Endothelial cell (in vitro differentiated cells): ENCODE results near the gene HNRNPU. TPM values are rescaled to one million over a fixed set of nuclear protein-coding genes. Genes with fewer than 3 reads are reported as not detected.

ENCODE experiments used
- DNase-seq: peaks from one replicate; pipeline ENCODE4 v3.0.0; 2021; ENCODE audit warnings: low spot score
- H3K27ac Mint-ChIP-seq: one replicate; pipeline ENCODE4 v1.8.0; 2021; ENCODE audit warnings: mixed read lengths, inconsistent platforms; ENCODE audit not compliant: unreplicated experiment
- H3K27me3 Mint-ChIP-seq: one replicate; pipeline ENCODE4 v1.8.0; 2021; ENCODE audit warnings: mild to moderate bottlenecking, moderate library complexity, mixed read lengths, inconsistent platforms; ENCODE audit not compliant: unreplicated experiment
- H3K36me3 Mint-ChIP-seq: one replicate; pipeline ENCODE4 v1.8.0; 2021; ENCODE audit warnings: mild to moderate bottlenecking, low read depth, mixed read lengths, inconsistent platforms; ENCODE audit not compliant: unreplicated experiment
- H3K4me1 Mint-ChIP-seq: one replicate; pipeline ENCODE4 v1.8.0; 2021; ENCODE audit warnings: mild to moderate bottlenecking, mixed read lengths, inconsistent platforms; ENCODE audit not compliant: unreplicated experiment
- H3K4me3 Mint-ChIP-seq: one replicate; pipeline ENCODE4 v1.8.0; 2021; ENCODE audit warnings: mild to moderate bottlenecking, mixed read lengths, inconsistent platforms; ENCODE audit not compliant: unreplicated experiment
- H3K9me3 Mint-ChIP-seq: one replicate; pipeline ENCODE4 v1.8.0; 2021; ENCODE audit warnings: mixed read lengths, inconsistent platforms; ENCODE audit not compliant: unreplicated experiment
- total RNA-seq: library from RNA; stranded (reverse); fragmentation: NEBNext Ultra II Directional; extraction: Animal tissue kit (Norgen Biotek cat#: 25700); gene quantifications from one replicate; pipeline ENCODE4 v1.2.1, GENCODE V29; 2021; ENCODE audit not compliant: unreplicated experiment
- TF ChIP-seq, protein P1 (sequence below): fragments of 200-600 bp; sonication (generic); IDR thresholded peaks from one replicate; pipeline ENCODE4 v1.5.0; 2021; ENCODE audit warnings: antibody characterized with exemption; ENCODE audit not compliant: unreplicated experiment

HNRNPU gene
- total RNA-seq, 1 donor from 2014 or later: 381 TPM

DNA sequence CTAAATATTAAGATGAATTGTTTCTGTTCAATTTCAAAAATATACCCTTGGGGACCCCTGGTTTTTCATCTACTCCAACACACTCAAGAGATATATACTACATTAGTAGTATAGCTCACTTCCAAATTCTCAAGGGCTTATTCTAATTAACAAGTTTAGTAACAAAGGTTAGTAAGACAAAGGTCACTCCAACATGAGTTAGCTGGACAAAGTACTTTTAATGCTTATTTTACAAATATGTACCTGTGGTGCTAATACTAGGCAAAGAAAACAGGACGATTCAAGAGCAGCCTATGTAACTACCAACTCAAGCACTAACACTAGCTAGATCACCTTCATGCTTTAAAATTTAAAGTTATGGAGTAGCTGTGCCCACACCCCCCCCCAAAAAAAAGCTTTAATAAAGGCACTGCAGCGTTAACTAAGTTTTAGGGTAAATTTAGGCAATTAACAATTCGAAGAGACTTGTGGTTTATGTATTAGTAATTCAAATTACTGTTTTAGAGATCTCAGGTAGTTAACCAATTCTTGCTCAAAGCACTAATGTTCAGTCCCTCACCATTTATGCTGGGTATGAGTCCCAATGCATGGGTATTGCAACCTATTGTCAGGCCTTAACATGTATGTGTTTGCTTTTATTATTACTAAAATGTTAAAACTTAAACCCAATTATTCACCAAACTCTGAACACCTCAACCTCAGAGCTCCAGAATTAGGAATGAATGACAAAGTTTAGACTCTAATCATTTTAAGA lies 14.1 kb downstream of the HNRNPU start:
- Mint-ChIP-seq H3K36me3 (peaks cover 24% of the 10 kb centered on the region), H3K27me3 (peaks cover 3% of the 10 kb centered on the region), H3K4me3 (no peak overlapping the region), H3K27ac (no peak overlapping the region), H3K4me1 (peaks cover 6% of the 10 kb centered on the region), H3K9me3 (no peaks in the 10 kb centered on the region)
- TF ChIP-seq, protein P1, sequence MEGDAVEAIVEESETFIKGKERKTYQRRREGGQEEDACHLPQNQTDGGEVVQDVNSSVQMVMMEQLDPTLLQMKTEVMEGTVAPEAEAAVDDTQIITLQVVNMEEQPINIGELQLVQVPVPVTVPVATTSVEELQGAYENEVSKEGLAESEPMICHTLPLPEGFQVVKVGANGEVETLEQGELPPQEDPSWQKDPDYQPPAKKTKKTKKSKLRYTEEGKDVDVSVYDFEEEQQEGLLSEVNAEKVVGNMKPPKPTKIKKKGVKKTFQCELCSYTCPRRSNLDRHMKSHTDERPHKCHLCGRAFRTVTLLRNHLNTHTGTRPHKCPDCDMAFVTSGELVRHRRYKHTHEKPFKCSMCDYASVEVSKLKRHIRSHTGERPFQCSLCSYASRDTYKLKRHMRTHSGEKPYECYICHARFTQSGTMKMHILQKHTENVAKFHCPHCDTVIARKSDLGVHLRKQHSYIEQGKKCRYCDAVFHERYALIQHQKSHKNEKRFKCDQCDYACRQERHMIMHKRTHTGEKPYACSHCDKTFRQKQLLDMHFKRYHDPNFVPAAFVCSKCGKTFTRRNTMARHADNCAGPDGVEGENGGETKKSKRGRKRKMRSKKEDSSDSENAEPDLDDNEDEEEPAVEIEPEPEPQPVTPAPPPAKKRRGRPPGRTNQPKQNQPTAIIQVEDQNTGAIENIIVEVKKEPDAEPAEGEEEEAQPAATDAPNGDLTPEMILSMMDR: no peak
- no peak for DNase-seq

- Mint-ChIP-seq H3K36me3 (peaks cover 18% of the 10 kb centered on the region), H3K4me1 (no peaks in the 10 kb centered on the region), H3K9me3 (no peaks in the 10 kb centered on the region), H3K4me3 (no peak overlapping the region), H3K27me3 (peaks cover 3% of the 10 kb centered on the region), H3K27ac (peak overlapping the region; percentile 25)
- DNase-seq: no peak
- TF ChIP-seq, protein P1: no peak
Measured at GRCh38 chr1:244849189-244849866, 15.0 kb downstream of the HNRNPU start.

DNA sequence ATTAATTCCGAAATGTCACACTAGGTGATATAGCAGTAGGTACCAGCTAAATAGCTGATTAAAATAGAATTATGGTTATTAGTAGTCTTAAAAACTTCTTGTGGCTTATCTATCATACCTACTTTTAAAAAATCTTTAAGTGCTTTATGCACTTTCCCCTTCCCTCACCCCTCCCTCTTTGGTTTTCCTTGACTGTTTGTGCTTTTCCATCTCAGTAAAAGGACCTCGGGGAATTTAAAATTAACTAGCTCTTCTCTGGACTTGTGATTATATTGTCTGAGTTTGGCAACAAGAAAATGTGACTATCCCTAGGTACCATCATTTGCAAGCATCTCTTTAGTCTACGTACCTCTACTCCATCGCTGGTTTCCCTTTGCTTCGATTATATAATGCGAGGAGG lies 17.7 kb downstream of the HNRNPU start:
- Mint-ChIP-seq H3K9me3 (no peaks in the 10 kb centered on the region), H3K27ac (peak overlapping the region; percentile 68)
- TF ChIP-seq, protein P1: no peak

GRCh38 chr1:244844155-244845121 lies 19.9 kb downstream of the HNRNPU start:
- Mint-ChIP-seq H3K36me3 (peaks cover 24% of the 10 kb centered on the region), H3K4me3 (no peak overlapping the region), H3K27ac (no peak overlapping the region), H3K9me3 (no peaks in the 10 kb centered on the region), H3K27me3 (no peaks in the 10 kb centered on the region), H3K4me1 (no peaks in the 10 kb centered on the region)
- TF ChIP-seq, protein P1: no peak
- no peak for DNase-seq

More for the DNA sequence above, 17.7 kb downstream of the HNRNPU start:
- DNase-seq: no peak
- Mint-ChIP-seq H3K27me3 (peaks cover 3% of the 10 kb centered on the region), H3K4me3 (peak overlapping the region; percentile 14), H3K36me3 (peaks cover 15% of the 10 kb centered on the region), H3K4me1 (no peaks in the 10 kb centered on the region)
